ENCODE results near the gene EIF3K. TPM values are rescaled to one million over a fixed set of nuclear protein-coding genes. Genes with fewer than 3 reads are reported as not detected.
A peak's percentile ranks its signal among the peaks of the same experiment; 100 is the strongest.

The EIF3K gene
- total RNA-seq, 4 donors from 2014 or later = 211 to 441 (median 246) TPM

DNA sequence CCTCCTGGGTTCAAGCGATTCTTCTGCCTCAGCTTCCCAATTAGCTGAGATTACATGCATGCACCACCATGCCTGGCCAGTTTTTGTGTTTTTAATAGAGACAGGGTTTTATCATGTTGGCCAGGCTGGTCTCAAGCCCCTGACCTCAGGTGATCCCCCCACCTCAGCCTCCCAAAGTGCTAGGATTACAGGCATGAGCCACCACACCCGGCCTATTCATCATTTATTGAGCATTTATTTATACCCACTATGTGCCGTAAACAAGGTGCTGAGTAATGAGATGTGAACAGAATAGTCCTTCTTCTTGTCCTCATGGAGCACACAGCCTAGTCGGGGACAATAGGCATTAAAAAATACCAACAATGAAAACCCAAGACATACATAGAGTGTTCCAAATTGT is 54.0 kb downstream of the EIF3K start:
- Histone ChIP-seq H3K27me3 (no peaks in the 10 kb centered on the region), H3K4me3 (no peak overlapping the region), H3K36me3 (no peaks in the 10 kb centered on the region), H3K4me1 (peaks cover 0 to 48% of the 10 kb centered on the region in 2 donors), H3K9me3 (no peaks in the 10 kb centered on the region), H3K27ac (peak overlapping the region; percentile 98)
- intact Hi-C loops (cut with DNase I; ENCODE audit: low total_unique reads) = no loop called here
- no peak for DNase-seq
- no peak for TF ChIP-seq POLR2A (IDR thresholded peaks at IDR 0.05)
- TF ChIP-seq, protein P1, sequence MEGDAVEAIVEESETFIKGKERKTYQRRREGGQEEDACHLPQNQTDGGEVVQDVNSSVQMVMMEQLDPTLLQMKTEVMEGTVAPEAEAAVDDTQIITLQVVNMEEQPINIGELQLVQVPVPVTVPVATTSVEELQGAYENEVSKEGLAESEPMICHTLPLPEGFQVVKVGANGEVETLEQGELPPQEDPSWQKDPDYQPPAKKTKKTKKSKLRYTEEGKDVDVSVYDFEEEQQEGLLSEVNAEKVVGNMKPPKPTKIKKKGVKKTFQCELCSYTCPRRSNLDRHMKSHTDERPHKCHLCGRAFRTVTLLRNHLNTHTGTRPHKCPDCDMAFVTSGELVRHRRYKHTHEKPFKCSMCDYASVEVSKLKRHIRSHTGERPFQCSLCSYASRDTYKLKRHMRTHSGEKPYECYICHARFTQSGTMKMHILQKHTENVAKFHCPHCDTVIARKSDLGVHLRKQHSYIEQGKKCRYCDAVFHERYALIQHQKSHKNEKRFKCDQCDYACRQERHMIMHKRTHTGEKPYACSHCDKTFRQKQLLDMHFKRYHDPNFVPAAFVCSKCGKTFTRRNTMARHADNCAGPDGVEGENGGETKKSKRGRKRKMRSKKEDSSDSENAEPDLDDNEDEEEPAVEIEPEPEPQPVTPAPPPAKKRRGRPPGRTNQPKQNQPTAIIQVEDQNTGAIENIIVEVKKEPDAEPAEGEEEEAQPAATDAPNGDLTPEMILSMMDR (IDR thresholded peaks at IDR 0.05) = no peak

DNA sequence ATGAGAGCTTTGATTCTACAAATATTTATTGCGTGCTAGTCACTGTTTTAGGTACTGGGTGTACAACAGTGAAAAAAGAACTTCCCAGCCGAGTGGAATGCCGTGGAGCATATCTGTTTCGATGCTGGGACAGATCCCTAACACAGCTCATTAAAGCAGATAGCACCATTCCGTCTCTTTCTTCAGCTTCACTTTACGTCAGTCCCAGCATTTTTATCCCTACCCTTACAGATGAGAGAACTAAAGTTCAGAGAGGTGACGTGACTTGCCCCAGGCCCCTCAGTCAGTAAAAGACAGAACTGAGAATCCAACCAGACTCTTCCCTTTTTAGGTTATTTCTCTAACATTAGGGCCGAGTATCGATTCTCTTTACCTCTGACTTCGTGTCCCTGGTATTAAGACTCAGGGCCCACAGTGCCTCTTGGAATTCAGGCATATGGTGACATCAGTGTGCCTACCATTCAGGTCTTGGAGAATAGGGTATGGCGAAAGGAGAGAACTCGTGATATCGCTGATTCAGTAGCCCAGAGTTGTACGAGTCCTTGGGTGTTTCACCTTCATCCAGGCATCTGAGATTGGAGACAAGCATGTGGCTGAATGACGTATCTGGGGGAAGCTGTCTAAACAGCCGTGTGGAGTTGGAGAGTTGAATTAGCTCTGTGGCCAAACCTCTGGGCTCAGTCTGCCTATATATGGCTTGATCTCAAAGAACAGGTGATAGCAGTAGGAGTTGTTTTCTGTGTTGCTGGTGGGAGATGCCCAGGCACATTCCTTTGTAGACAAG is 55.6 kb downstream of the EIF3K start:
- DNase-seq = peak in 1 of 2 donors; percentile 78
- no peaks in the 10 kb centered on the region for H3K27me3 ChIP-seq
- TF ChIP-seq POLR2A (IDR thresholded peaks at IDR 0.05) = peak; percentile 36 to 60
- TF ChIP-seq, protein P1 (IDR thresholded peaks at IDR 0.05) = no peak
- no peaks in the 10 kb centered on the region for H3K36me3 ChIP-seq
- peaks cover 0 to 48% of the 10 kb centered on the region in 2 donors for H3K4me1 ChIP-seq
- H3K4me3 ChIP-seq = no peak overlapping the region
- intact Hi-C loops (cut with DNase I; ENCODE audit: low total_unique reads) = no loop called here
- peak overlapping the region; percentile 95 to 100 for H3K27ac ChIP-seq
- no peaks in the 10 kb centered on the region for H3K9me3 ChIP-seq

DNA sequence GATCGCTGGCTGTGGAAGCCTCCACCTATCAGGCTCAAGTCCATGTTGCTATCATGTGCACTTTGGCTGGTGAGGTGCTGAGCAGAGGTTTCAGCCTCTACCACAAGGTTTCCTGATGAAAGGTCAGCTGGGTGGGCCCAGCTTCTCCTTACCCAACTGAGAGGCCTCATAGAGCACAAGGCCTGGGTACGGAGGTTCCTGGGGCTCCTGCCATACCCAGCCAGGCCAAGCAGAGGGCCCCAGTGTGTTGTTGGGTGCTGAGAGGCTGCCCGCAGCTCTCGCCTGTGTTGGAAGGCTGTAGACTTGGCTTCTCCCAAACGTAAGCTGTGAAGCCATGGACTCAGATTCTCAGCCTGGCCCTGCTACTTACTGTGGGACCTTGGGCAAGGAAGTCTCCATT is 56.6 kb downstream of the EIF3K start:
- Histone ChIP-seq H3K4me1 (peaks cover 0 to 43% of the 10 kb centered on the region in 2 donors), H3K4me3 (no peak overlapping the region), H3K27me3 (no peaks in the 10 kb centered on the region), H3K9me3 (no peaks in the 10 kb centered on the region), H3K27ac (peak overlapping the region; percentile 95 to 100), H3K36me3 (no peaks in the 10 kb centered on the region)
- intact Hi-C loops (cut with DNase I; ENCODE audit: low total_unique reads) = no loop called here
- TF ChIP-seq POLR2A (IDR thresholded peaks at IDR 0.05) = no peak
- TF ChIP-seq, protein P1 (IDR thresholded peaks at IDR 0.05) = no peak
- DNase-seq = no peak

DNA sequence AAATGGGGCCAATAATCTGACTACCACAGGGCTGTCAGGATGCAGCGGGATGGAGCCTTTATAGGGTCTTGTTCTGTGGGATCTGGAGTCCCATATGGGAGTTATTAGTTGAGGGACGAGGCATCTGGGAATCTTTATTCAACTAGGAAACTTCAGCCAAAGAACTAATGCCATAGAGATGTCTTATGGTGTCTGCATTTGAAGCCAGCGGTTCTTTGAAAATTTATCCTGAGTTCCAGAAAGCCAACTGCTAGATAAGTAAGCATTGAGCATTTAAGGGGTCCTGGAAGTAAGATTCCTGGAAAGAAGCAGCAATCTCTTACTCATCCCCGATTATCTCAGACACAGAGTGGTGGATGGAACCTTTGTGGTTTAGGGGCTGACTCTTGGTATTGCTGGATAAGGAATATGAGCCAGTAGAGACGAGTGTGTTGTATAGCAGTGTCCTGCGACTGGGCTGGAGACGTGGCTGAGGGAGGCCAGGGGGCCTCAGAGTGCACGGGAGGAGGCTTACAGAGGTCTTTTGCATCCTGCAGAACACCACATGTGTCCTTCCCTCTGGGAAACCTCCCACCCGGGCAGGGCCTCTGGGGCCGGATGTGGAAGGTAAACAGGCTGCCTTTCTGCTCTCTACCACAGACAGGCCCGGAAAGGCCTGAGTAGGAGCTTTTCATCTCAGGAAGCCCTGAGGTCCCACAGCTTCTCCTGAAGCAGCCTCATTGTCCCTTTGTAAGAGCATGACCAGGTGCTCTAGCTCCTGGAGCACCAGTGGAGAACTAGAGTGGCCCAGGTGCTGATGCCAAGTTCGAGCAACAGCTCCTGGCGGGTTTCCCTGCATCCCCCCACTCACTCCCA is 57.3 kb downstream of the EIF3K start:
- Histone ChIP-seq H3K27ac (peak overlapping the region; percentile 95 to 100), H3K36me3 (no peaks in the 10 kb centered on the region), H3K9me3 (no peaks in the 10 kb centered on the region), H3K4me1 (peaks cover 0 to 40% of the 10 kb centered on the region in 2 donors), H3K27me3 (no peaks in the 10 kb centered on the region), H3K4me3 (no peak overlapping the region)
- TF ChIP-seq POLR2A (IDR thresholded peaks at IDR 0.05) = no peak
- TF ChIP-seq, protein P1 (IDR thresholded peaks at IDR 0.05) = no peak
- DNase-seq = no peak
- intact Hi-C loops (cut with DNase I; ENCODE audit: low total_unique reads) = no loop called here
